ENCODE measurements around the gene SYNJ2. TPM values are rescaled to one million over a fixed set of nuclear protein-coding genes. Genes with fewer than 3 reads are reported as not detected.

SYNJ2 gene
- total RNA-seq, 1 donor from 2014 or later: 31.8 TPM

GRCh38 chr6:158040051-158040803 is 58.6 kb downstream of the SYNJ2 start:
- Histone ChIP-seq H3K4me3 (ENCODE audit: insufficient read depth, low read depth, low read length) (peak overlapping the region; percentile 35), H4K20me1 (ENCODE audit: insufficient read depth, low read length) (no peaks in the 10 kb centered on the region), H2AFZ (ENCODE audit: low read depth, low read length) (no peak overlapping the region), H3K4me2 (ENCODE audit: low read length) (peak overlapping the region; percentile 82), H3K27ac (ENCODE audit: low read depth, low read length) (peak overlapping the region; percentile 99), H3K9ac (ENCODE audit: low read length) (peak overlapping the region; percentile 86), H3K79me2 (ENCODE audit: insufficient read depth, low read length) (peaks cover 75% of the 10 kb centered on the region), H3K36me3 (ENCODE audit: insufficient read depth, low read length) (peaks cover 40% of the 10 kb centered on the region), H3K4me1 (ENCODE audit: insufficient read depth, low read length) (peaks cover 62% of the 10 kb centered on the region), H3K9me3 (ENCODE audit: insufficient read depth, low read depth, low read length) (no peaks in the 10 kb centered on the region), H3K27me3 (ENCODE audit: insufficient read depth, low read length) (no peaks in the 10 kb centered on the region)
- Mint-ChIP-seq H3K27ac (ENCODE audit: unreplicated experiment) (peak overlapping the region; percentile 91), H3K27me3 (ENCODE audit: low read depth, unreplicated experiment) (no peaks in the 10 kb centered on the region), H3K36me3 (ENCODE audit: low read depth, unreplicated experiment) (peaks cover 20% of the 10 kb centered on the region), H3K4me3 (ENCODE audit: unreplicated experiment) (peak overlapping the region; percentile 6), H3K9me3 (ENCODE audit: unreplicated experiment) (no peaks in the 10 kb centered on the region), H3K4me1 (ENCODE audit: low read depth, unreplicated experiment) (peaks cover 54% of the 10 kb centered on the region)
- peak; percentile 100 for DNase-seq (ENCODE audit: low read depth)
- TF ChIP-seq EZH2 (IDR thresholded peaks at IDR 0.05; ENCODE audit: insufficient read depth, low read length) (no peak), CTCF (IDR thresholded peaks at IDR 0.05; ENCODE audit: insufficient read depth, low read depth, low read length) (no peak)
- peak; percentile 94 for FAIRE-seq

GRCh38 chr6:158040804-158041347 is 59.2 kb downstream of the SYNJ2 start:
- H3K4me1 Mint-ChIP-seq (ENCODE audit: low read depth, unreplicated experiment): peaks cover 54% of the 10 kb centered on the region
- H3K36me3 Mint-ChIP-seq (ENCODE audit: low read depth, unreplicated experiment): peaks cover 19% of the 10 kb centered on the region
- Histone ChIP-seq H4K20me1 (ENCODE audit: insufficient read depth, low read length) (no peaks in the 10 kb centered on the region), H3K9me3 (ENCODE audit: insufficient read depth, low read depth, low read length) (no peaks in the 10 kb centered on the region), H3K4me3 (ENCODE audit: insufficient read depth, low read depth, low read length) (peak overlapping the region; percentile 18), H3K27ac (ENCODE audit: low read depth, low read length) (peak overlapping the region; percentile 99), H3K4me1 (ENCODE audit: insufficient read depth, low read length) (peaks cover 67% of the 10 kb centered on the region), H2AFZ (ENCODE audit: low read depth, low read length) (no peak overlapping the region), H3K9ac (ENCODE audit: low read length) (peak overlapping the region; percentile 86), H3K27me3 (ENCODE audit: insufficient read depth, low read length) (no peaks in the 10 kb centered on the region), H3K36me3 (ENCODE audit: insufficient read depth, low read length) (peaks cover 44% of the 10 kb centered on the region), H3K4me2 (ENCODE audit: low read length) (peak overlapping the region; percentile 73), H3K79me2 (ENCODE audit: insufficient read depth, low read length) (peaks cover 74% of the 10 kb centered on the region)
- H3K27ac Mint-ChIP-seq (ENCODE audit: unreplicated experiment): peak overlapping the region; percentile 91
- no peaks in the 10 kb centered on the region for H3K27me3 Mint-ChIP-seq (ENCODE audit: low read depth, unreplicated experiment)
- H3K4me3 Mint-ChIP-seq (ENCODE audit: unreplicated experiment): peak overlapping the region; percentile 2
- TF ChIP-seq CTCF (IDR thresholded peaks at IDR 0.05; ENCODE audit: insufficient read depth, low read depth, low read length) (no peak), EZH2 (IDR thresholded peaks at IDR 0.05; ENCODE audit: insufficient read depth, low read length) (no peak)
- DNase-seq (ENCODE audit: low read depth): peak; percentile 84
- no peaks in the 10 kb centered on the region for H3K9me3 Mint-ChIP-seq (ENCODE audit: unreplicated experiment)
- FAIRE-seq: no peak

GRCh38 chr6:158041370-158041769 is 59.7 kb downstream of the SYNJ2 start:
- no peak overlapping the region for H3K4me3 Mint-ChIP-seq (ENCODE audit: unreplicated experiment)
- peak overlapping the region; percentile 99 for H3K27ac ChIP-seq (ENCODE audit: low read depth, low read length)
- H2AFZ ChIP-seq (ENCODE audit: low read depth, low read length): no peak overlapping the region
- H3K4me2 ChIP-seq (ENCODE audit: low read length): peak overlapping the region; percentile 73
- H3K9me3 Mint-ChIP-seq (ENCODE audit: unreplicated experiment): no peaks in the 10 kb centered on the region
- no peaks in the 10 kb centered on the region for H3K9me3 ChIP-seq (ENCODE audit: insufficient read depth, low read depth, low read length)
- H3K4me3 ChIP-seq (ENCODE audit: insufficient read depth, low read depth, low read length): no peak overlapping the region
- TF ChIP-seq CTCF (IDR thresholded peaks at IDR 0.05; ENCODE audit: insufficient read depth, low read depth, low read length) (no peak), EZH2 (IDR thresholded peaks at IDR 0.05; ENCODE audit: insufficient read depth, low read length) (no peak)
- peaks cover 71% of the 10 kb centered on the region for H3K4me1 ChIP-seq (ENCODE audit: insufficient read depth, low read length)
- DNase-seq (ENCODE audit: low read depth) (no peak), FAIRE-seq (no peak)
- peaks cover 39% of the 10 kb centered on the region for H3K36me3 ChIP-seq (ENCODE audit: insufficient read depth, low read length)
- peak overlapping the region; percentile 86 for H3K9ac ChIP-seq (ENCODE audit: low read length)
- H3K4me1 Mint-ChIP-seq (ENCODE audit: low read depth, unreplicated experiment): peaks cover 54% of the 10 kb centered on the region
- no peaks in the 10 kb centered on the region for H3K27me3 Mint-ChIP-seq (ENCODE audit: low read depth, unreplicated experiment)
- H3K27me3 ChIP-seq (ENCODE audit: insufficient read depth, low read length): no peaks in the 10 kb centered on the region
- H3K79me2 ChIP-seq (ENCODE audit: insufficient read depth, low read length): peaks cover 71% of the 10 kb centered on the region
- H3K27ac Mint-ChIP-seq (ENCODE audit: unreplicated experiment): peak overlapping the region; percentile 91
- no peaks in the 10 kb centered on the region for H4K20me1 ChIP-seq (ENCODE audit: insufficient read depth, low read length)
- peaks cover 18% of the 10 kb centered on the region for H3K36me3 Mint-ChIP-seq (ENCODE audit: low read depth, unreplicated experiment)

All from astrocyte (in vitro differentiated cells and primary cell).